ENCODE measurements around the gene KIDINS220. TPM values are rescaled to one million over a fixed set of nuclear protein-coding genes. Genes with fewer than 3 reads are reported as not detected.

KIDINS220 gene
- total RNA-seq, 1 donor from 2014 or later, result 96.7 TPM

GRCh38 chr2:8701681-8702379, 135.6 kb downstream of the KIDINS220 start:
- Mint-ChIP-seq H3K4me1 (ENCODE audit: low read depth) (peaks cover 6% of the 10 kb centered on the region), H3K27ac (no peak overlapping the region), H3K4me3 (ENCODE audit: low read depth) (no peak overlapping the region), H3K27me3 (peaks cover under 1% of the 10 kb centered on the region), H3K36me3 (ENCODE audit: insufficient read depth) (no peaks in the 10 kb centered on the region), H3K9me3 (ENCODE audit: low read depth) (peaks cover 4% of the 10 kb centered on the region)
- DNase-seq (ENCODE audit: low spot score, unreplicated experiment), result no peak
- TF ChIP-seq CTCF (IDR thresholded peaks at IDR 0.05; ENCODE audit: unreplicated experiment), result no peak

GRCh38 chr2:8699839-8700238, 137.6 kb downstream of the KIDINS220 start:
- H3K4me1 Mint-ChIP-seq (ENCODE audit: low read depth), result peaks cover 4% of the 10 kb centered on the region
- no peak for TF ChIP-seq CTCF (IDR thresholded peaks at IDR 0.05; ENCODE audit: unreplicated experiment)
- no peak overlapping the region for H3K27ac Mint-ChIP-seq
- no peak for DNase-seq (ENCODE audit: low spot score, unreplicated experiment)
- no peak overlapping the region for H3K4me3 Mint-ChIP-seq (ENCODE audit: low read depth)
- H3K36me3 Mint-ChIP-seq (ENCODE audit: insufficient read depth), result no peaks in the 10 kb centered on the region
- H3K9me3 Mint-ChIP-seq (ENCODE audit: low read depth), result peaks cover 4% of the 10 kb centered on the region
- H3K27me3 Mint-ChIP-seq, result peaks cover 4% of the 10 kb centered on the region

GRCh38 chr2:8697190-8697589, 140.2 kb downstream of the KIDINS220 start:
- TF ChIP-seq CTCF (IDR thresholded peaks at IDR 0.05; ENCODE audit: unreplicated experiment), result no peak
- H3K9me3 Mint-ChIP-seq (ENCODE audit: low read depth), result no peaks in the 10 kb centered on the region
- no peaks in the 10 kb centered on the region for H3K4me1 Mint-ChIP-seq (ENCODE audit: low read depth)
- H3K27me3 Mint-ChIP-seq, result peaks cover 11% of the 10 kb centered on the region
- H3K4me3 Mint-ChIP-seq (ENCODE audit: low read depth), result no peak overlapping the region
- DNase-seq (ENCODE audit: low spot score, unreplicated experiment), result no peak
- H3K27ac Mint-ChIP-seq, result no peak overlapping the region
- no peaks in the 10 kb centered on the region for H3K36me3 Mint-ChIP-seq (ENCODE audit: insufficient read depth)

GRCh38 chr2:8694737-8695136, 142.7 kb downstream of the KIDINS220 start:
- Mint-ChIP-seq H3K36me3 (ENCODE audit: insufficient read depth) (peaks cover 3% of the 10 kb centered on the region), H3K4me3 (ENCODE audit: low read depth) (no peak overlapping the region), H3K4me1 (ENCODE audit: low read depth) (no peaks in the 10 kb centered on the region), H3K27ac (no peak overlapping the region), H3K27me3 (peaks cover 14% of the 10 kb centered on the region), H3K9me3 (ENCODE audit: low read depth) (no peaks in the 10 kb centered on the region)
- no peak for DNase-seq (ENCODE audit: low spot score, unreplicated experiment)
- TF ChIP-seq CTCF (IDR thresholded peaks at IDR 0.05; ENCODE audit: unreplicated experiment), result no peak

- H3K9me3 Mint-ChIP-seq (ENCODE audit: low read depth), result no peaks in the 10 kb centered on the region
- H3K4me1 Mint-ChIP-seq (ENCODE audit: low read depth), result no peaks in the 10 kb centered on the region
- no peak overlapping the region for H3K27ac Mint-ChIP-seq
- peak; percentile 71 for TF ChIP-seq CTCF (IDR thresholded peaks at IDR 0.05; ENCODE audit: unreplicated experiment)
- peaks cover 14% of the 10 kb centered on the region for H3K27me3 Mint-ChIP-seq
- H3K4me3 Mint-ChIP-seq (ENCODE audit: low read depth), result no peak overlapping the region
- no peak for DNase-seq (ENCODE audit: low spot score, unreplicated experiment)
- H3K36me3 Mint-ChIP-seq (ENCODE audit: insufficient read depth), result peaks cover 6% of the 10 kb centered on the region
Measured at GRCh38 chr2:8693157-8693821, 144.1 kb downstream of the KIDINS220 start.
